Activated B cell treated with CpG ODN at 0.5 μM for 24 hours (primary cell): ENCODE measurements around the gene RASGEF1C. TPM values are rescaled to one million over a fixed set of nuclear protein-coding genes. Genes with fewer than 3 reads are reported as not detected.

Source experiments
- ATAC-seq: fragments of 200-7000 bp; cut with Tn5 transposase; one replicate; pipeline ENCODE4 v1.10.0; 2021; ENCODE audit warnings: low read depth, mild to moderate bottlenecking, moderate library complexity
- CTCF ChIA-PET: fragments of 350-600 bp; sonication (Branson Sonifier 250); formaldehyde crosslinking; loops from one replicate; lab custom pipeline; 2021; ENCODE audit warnings: antibody characterized with exemption; lab: Charles Lee
- POLR2A ChIA-PET: fragments of 350-600 bp; sonication (Branson Sonifier 250); formaldehyde crosslinking; loops from one replicate; lab custom pipeline; 2021; ENCODE audit warnings: antibody characterized with exemption; lab: Charles Lee
- DNase-seq: peaks from one replicate; pipeline ENCODE4 v3.0.0; 2022
- H3K27ac Mint-ChIP-seq: one replicate; pipeline ENCODE4 v1.8.0; 2020; ENCODE audit warnings: mixed read lengths
- H3K27me3 Mint-ChIP-seq: one replicate; pipeline ENCODE4 v1.8.0; 2021; ENCODE audit warnings: mixed read lengths
- H3K36me3 Mint-ChIP-seq: one replicate; pipeline ENCODE4 v1.8.0; 2021; ENCODE audit warnings: low read depth, mixed read lengths
- H3K4me1 Mint-ChIP-seq: one replicate; pipeline ENCODE4 v1.8.0; 2021; ENCODE audit warnings: mixed read lengths
- H3K4me3 Mint-ChIP-seq: one replicate; pipeline ENCODE4 v1.8.0; 2020; ENCODE audit warnings: mild to moderate bottlenecking, mixed read lengths
- H3K9me3 Mint-ChIP-seq: one replicate; pipeline ENCODE4 v1.8.0; 2020; ENCODE audit warnings: mixed read lengths
- intact Hi-C: fragments of 100-400 bp; cut with micrococcal nuclease; formaldehyde crosslinking; loops from one replicate; pipeline ENCODE4 v1.15.1; 2024
- total RNA-seq: library from RNA; stranded (reverse); gene quantifications from 2 replicates; pipeline ENCODE4 v1.2.3, GENCODE V29; 2022
- TF ChIP-seq, protein P1 (sequence below): fragments of 200-600 bp; IDR thresholded peaks from one replicate; pipeline ENCODE4 v1.8.0; 2022; ENCODE audit warnings: antibody characterized with exemption, mild to moderate bottlenecking

The RASGEF1C gene
- total RNA-seq, 1 donor from 2014 or later, result not detected

- no peaks in the 10 kb centered on the region for H3K4me1 Mint-ChIP-seq
- TF ChIP-seq, protein P1, sequence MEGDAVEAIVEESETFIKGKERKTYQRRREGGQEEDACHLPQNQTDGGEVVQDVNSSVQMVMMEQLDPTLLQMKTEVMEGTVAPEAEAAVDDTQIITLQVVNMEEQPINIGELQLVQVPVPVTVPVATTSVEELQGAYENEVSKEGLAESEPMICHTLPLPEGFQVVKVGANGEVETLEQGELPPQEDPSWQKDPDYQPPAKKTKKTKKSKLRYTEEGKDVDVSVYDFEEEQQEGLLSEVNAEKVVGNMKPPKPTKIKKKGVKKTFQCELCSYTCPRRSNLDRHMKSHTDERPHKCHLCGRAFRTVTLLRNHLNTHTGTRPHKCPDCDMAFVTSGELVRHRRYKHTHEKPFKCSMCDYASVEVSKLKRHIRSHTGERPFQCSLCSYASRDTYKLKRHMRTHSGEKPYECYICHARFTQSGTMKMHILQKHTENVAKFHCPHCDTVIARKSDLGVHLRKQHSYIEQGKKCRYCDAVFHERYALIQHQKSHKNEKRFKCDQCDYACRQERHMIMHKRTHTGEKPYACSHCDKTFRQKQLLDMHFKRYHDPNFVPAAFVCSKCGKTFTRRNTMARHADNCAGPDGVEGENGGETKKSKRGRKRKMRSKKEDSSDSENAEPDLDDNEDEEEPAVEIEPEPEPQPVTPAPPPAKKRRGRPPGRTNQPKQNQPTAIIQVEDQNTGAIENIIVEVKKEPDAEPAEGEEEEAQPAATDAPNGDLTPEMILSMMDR, result no peak
- intact Hi-C loops, result no loop called here
- DNase-seq (no peak), ATAC-seq (no peak)
- CTCF ChIA-PET, result no interaction called here
- H3K9me3 Mint-ChIP-seq, result no peaks in the 10 kb centered on the region
- no peaks in the 10 kb centered on the region for H3K36me3 Mint-ChIP-seq
- peaks cover 8% of the 10 kb centered on the region for H3K27me3 Mint-ChIP-seq
- no peak overlapping the region for H3K4me3 Mint-ChIP-seq
- no peak overlapping the region for H3K27ac Mint-ChIP-seq
- POLR2A ChIA-PET, result no interaction called here
Observed at GRCh38 chr5:180099733-180100611, 109.0 kb downstream of the RASGEF1C start.

DNA sequence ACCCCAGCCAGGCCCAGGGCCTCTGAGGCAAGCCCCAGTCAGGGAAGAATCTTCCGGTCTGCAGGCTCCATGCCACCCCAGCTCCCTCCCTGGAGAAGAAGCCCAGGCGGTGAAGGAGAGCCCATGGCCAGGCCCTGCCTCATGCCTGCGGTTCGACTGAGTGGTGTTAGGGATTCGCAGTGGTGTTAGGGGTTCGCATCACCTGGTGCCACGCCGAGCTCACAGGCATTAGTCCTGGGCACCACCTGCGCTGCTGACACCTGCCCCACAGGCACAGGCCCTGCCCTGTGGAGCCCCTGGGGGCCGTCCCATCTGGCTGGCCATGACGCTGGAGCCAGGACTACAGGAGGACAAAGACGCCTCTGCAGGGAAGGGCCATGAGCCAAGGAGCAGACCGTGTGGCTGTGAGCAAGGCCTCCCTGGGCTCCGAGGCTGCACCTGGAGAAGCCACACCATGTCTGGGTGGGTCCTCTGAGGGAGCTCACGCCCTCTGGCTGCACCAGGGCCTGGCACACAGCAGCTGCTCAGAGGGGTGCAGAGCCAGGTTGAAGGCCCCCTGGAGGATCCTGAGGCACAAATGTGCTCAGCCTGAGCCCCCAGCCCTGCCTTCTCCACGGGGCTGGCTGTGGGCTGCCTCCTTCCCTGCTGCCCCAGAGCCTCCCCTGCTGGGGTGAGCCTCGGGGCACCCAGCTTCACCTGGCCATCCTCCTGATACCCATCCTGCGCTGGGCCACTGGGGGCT, 109.8 kb downstream of the RASGEF1C start:
- TF ChIP-seq, protein P1, result no peak
- Mint-ChIP-seq H3K36me3 (no peaks in the 10 kb centered on the region), H3K4me3 (no peak overlapping the region), H3K27ac (no peak overlapping the region), H3K9me3 (no peaks in the 10 kb centered on the region), H3K27me3 (peaks cover 8% of the 10 kb centered on the region), H3K4me1 (no peaks in the 10 kb centered on the region)
- intact Hi-C loops, result no loop called here
- no peak for DNase-seq
- POLR2A ChIA-PET, result no interaction called here
- ATAC-seq, result no peak
- CTCF ChIA-PET, result no interaction called here

- H3K4me3 Mint-ChIP-seq, result no peak overlapping the region
Observed at GRCh38 chr5:180098526-180098925, 110.5 kb downstream of the RASGEF1C start.

DNA sequence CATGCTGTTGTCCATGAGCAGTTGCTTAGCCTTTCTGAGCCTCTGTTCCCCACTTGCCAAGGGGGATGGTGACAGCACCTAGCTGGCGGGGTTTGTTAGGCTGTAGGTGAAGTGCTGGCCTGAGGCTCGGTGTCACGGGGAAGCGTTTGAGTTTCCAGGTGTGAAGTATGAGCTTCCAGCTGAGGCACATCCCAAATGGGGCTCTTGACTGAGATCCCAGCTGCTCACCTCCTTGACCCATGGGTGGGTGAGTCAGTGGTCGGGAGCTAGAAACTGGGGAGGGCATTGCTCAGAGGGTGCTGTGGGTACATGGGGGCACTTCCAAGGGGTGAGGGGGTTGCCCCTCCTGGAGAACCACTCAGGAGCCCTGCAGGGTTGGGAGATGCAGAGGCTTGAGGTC, 111.1 kb downstream of the RASGEF1C start:
- POLR2A ChIA-PET, result no interaction called here
- TF ChIP-seq, protein P1, result no peak
- CTCF ChIA-PET, result no interaction called here
- no peak for DNase-seq
- intact Hi-C loops, result no loop called here
- Mint-ChIP-seq H3K9me3 (no peaks in the 10 kb centered on the region), H3K36me3 (no peaks in the 10 kb centered on the region), H3K4me3 (no peak overlapping the region), H3K4me1 (peaks cover 4% of the 10 kb centered on the region), H3K27me3 (peaks cover 9% of the 10 kb centered on the region), H3K27ac (no peak overlapping the region)
- no peak for ATAC-seq

More at GRCh38 chr5:180098526-180098925, 110.5 kb downstream of the RASGEF1C start:
- TF ChIP-seq, protein P1, result no peak
- no peak for DNase-seq
- peaks cover 13% of the 10 kb centered on the region for H3K27me3 Mint-ChIP-seq
- no peak for ATAC-seq
- H3K36me3 Mint-ChIP-seq, result no peaks in the 10 kb centered on the region
- CTCF ChIA-PET, result no interaction called here
- intact Hi-C loops, result no loop called here
- H3K4me1 Mint-ChIP-seq, result peaks cover 3% of the 10 kb centered on the region
- no peaks in the 10 kb centered on the region for H3K9me3 Mint-ChIP-seq
- no peak overlapping the region for H3K27ac Mint-ChIP-seq
- POLR2A ChIA-PET, result no interaction called here
